Stomach (tissue), 9 donors: ENCODE data around the gene MAOA. TPM values are rescaled to one million over a fixed set of nuclear protein-coding genes. Genes with fewer than 3 reads are reported as not detected.

ENCODE experiments used
- DNase-seq, 2 donors: peaks; one replicate each; pipeline versions ENCODE4 v3.0.0 to v3.0.0-alpha.2; 2013 to 2019
- H3K27ac ChIP-seq, 5 donors: fragments of 200-600 bp in 4 of 5; sonication (generic) in 4 of 5; one replicate each; pipeline ENCODE4 v1.5.1; 2013 to 2019; ENCODE audit warnings: mild to moderate bottlenecking in 1 of 5, moderate library complexity in 1 of 5
- H3K27me3 ChIP-seq, 3 donors: fragments of 200-600 bp; sonication (generic); one replicate each; pipeline ENCODE4 v1.5.1; 2017 to 2019; ENCODE audit warnings: mixed run types in 1 of 3
- H3K36me3 ChIP-seq, 4 donors: fragments of 200-600 bp; sonication (generic); 1 replicate in 3 of 4; 2 replicates in 1 of 4; pipeline ENCODE4 v1.5.1; 2016 to 2019
- H3K4me1 ChIP-seq, 4 donors: fragments of 200-600 bp; sonication (generic); one replicate each; pipeline ENCODE4 v1.5.1; 2016 to 2019
- H3K4me3 ChIP-seq, 4 donors: fragments of 200-600 bp; sonication (generic) in 3 of 4; one replicate each; pipeline ENCODE4 v1.5.1; 2016 to 2019; ENCODE audit warnings: mild to moderate bottlenecking in 1 of 4
- H3K9me3 ChIP-seq, 4 donors: fragments of 200-600 bp; sonication (generic); one replicate each; pipeline ENCODE4 v1.5.1; 2016 to 2019
- EP300 ChIP-seq: sonication (generic); formaldehyde crosslinking; IDR thresholded peaks from one replicate; pipeline ENCODE4 v1.6.1; 2017; ENCODE audit warnings: antibody characterized with exemption
- POLR2A ChIP-seq, 4 donors: fragments of 450-650 bp; IDR thresholded peaks; one replicate each; pipeline ENCODE4 v1.6.1; 2016; ENCODE audit warnings: antibody characterized with exemption in 4 of 4, control low read depth in 2 of 4, mild to moderate bottlenecking in 1 of 4, moderate library complexity in 1 of 4
- POLR2AphosphoS5 ChIP-seq, 3 donors: sonication (generic); formaldehyde crosslinking; IDR thresholded peaks; one replicate each; pipeline ENCODE4 v1.6.1; 2016; ENCODE audit warnings: antibody characterized with exemption in 3 of 3
- WGBS, 5 donors: extraction: QIAGEN DNeasy Blood & Tissue Kit in 3 of 5; methylation state at CpG; one replicate each; pipeline versions ENCODE4 v1.1.5 to v1.1.7; 2013 to 2018; 5-methylcytosine and 5-hydroxymethylcytosine counted together
- intact Hi-C: fragments of 100-400 bp; cut with DNase I; formaldehyde crosslinking; loops from one replicate; pipeline ENCODE4 v1.15.1; 2023; ENCODE audit warnings: low total_unique reads
- polyA plus RNA-seq, 3 donors: library from polyadenylated mRNA; stranded (reverse); fragments of 200-250 nt; gene quantifications; one replicate each; pipeline ENCODE4 v1.2.3, GENCODE V29; 2013
- total RNA-seq, 5 donors: library from RNA; depleted of rRNA; stranded (reverse); fragments of >200 nt; gene quantifications; one replicate each; pipeline versions ENCODE4 v1.1.0 to v1.2.3, GENCODE V29; 2014 to 2016
- TF ChIP-seq, protein P1 (sequence below), 7 experiments: fragments of 450-650 bp in 4 of 7; fragments of 200-600 bp in 3 of 7; sonication (generic) in 3 of 7; IDR thresholded peaks; one replicate each; pipeline ENCODE4 v1.5.1; 2016 to 2019; ENCODE audit warnings: antibody characterized with exemption in 7 of 7, control low read depth in 2 of 7, mild to moderate bottlenecking in 1 of 7
- donor health status: healthy with polysubstance abuse.
- donor health status: Bipolar disorder and iron deficiency.
- donor health status: healthy.

The MAOA gene
- total and polyA plus RNA-seq, 8 donors: 47.0 to 157 (median 81.1) TPM

GRCh38 chrX:43627147-43627546 is 29.0 kb upstream of the MAOA start:
- Histone ChIP-seq H3K27me3 (no peaks in the 10 kb centered on the region), H3K4me3 (no peak overlapping the region), H3K4me1 (no peaks in the 10 kb centered on the region), H3K27ac (no peak overlapping the region), H3K36me3 (no peaks in the 10 kb centered on the region), H3K9me3 (no peaks in the 10 kb centered on the region)
- TF ChIP-seq POLR2AphosphoS5 (IDR thresholded peaks at IDR 0.05): no peak
- TF ChIP-seq, protein P1, sequence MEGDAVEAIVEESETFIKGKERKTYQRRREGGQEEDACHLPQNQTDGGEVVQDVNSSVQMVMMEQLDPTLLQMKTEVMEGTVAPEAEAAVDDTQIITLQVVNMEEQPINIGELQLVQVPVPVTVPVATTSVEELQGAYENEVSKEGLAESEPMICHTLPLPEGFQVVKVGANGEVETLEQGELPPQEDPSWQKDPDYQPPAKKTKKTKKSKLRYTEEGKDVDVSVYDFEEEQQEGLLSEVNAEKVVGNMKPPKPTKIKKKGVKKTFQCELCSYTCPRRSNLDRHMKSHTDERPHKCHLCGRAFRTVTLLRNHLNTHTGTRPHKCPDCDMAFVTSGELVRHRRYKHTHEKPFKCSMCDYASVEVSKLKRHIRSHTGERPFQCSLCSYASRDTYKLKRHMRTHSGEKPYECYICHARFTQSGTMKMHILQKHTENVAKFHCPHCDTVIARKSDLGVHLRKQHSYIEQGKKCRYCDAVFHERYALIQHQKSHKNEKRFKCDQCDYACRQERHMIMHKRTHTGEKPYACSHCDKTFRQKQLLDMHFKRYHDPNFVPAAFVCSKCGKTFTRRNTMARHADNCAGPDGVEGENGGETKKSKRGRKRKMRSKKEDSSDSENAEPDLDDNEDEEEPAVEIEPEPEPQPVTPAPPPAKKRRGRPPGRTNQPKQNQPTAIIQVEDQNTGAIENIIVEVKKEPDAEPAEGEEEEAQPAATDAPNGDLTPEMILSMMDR (IDR thresholded peaks at IDR 0.05): no peak
- TF ChIP-seq POLR2A (IDR thresholded peaks at IDR 0.05): no peak
- TF ChIP-seq EP300: no peak
- no peak for DNase-seq
- intact Hi-C loops: no loop called here

- H3K4me3 ChIP-seq: no peak overlapping the region
- DNase-seq: no peak
- no peaks in the 10 kb centered on the region for H3K36me3 ChIP-seq
- no peaks in the 10 kb centered on the region for H3K4me1 ChIP-seq
- intact Hi-C loops: no loop called here
- 0 to 52% (median 43%) methylated on average over 1 of the region's 1 CpG for WGBS, 5 donors
- H3K27me3 ChIP-seq: no peaks in the 10 kb centered on the region
- no peak overlapping the region for H3K27ac ChIP-seq
- no peaks in the 10 kb centered on the region for H3K9me3 ChIP-seq
- no peak for TF ChIP-seq POLR2AphosphoS5 (IDR thresholded peaks at IDR 0.05)
- no peak for TF ChIP-seq POLR2A (IDR thresholded peaks at IDR 0.05)
- TF ChIP-seq, protein P1 (IDR thresholded peaks at IDR 0.05): no peak
- TF ChIP-seq EP300: no peak
Measured at GRCh38 chrX:43627669-43628068, 28.4 kb upstream of the MAOA start.

GRCh38 chrX:43629229-43629628 is 26.9 kb upstream of the MAOA start:
- intact Hi-C loops: no loop called here
- Histone ChIP-seq H3K36me3 (no peaks in the 10 kb centered on the region), H3K4me1 (no peaks in the 10 kb centered on the region), H3K27me3 (no peaks in the 10 kb centered on the region), H3K4me3 (no peak overlapping the region), H3K9me3 (no peaks in the 10 kb centered on the region), H3K27ac (no peak overlapping the region)
- 19 to 44% (median 30%) methylated on average over 1 of the region's 1 CpG for WGBS, 5 donors
- DNase-seq: no peak
- TF ChIP-seq EP300: no peak
- no peak for TF ChIP-seq POLR2A (IDR thresholded peaks at IDR 0.05)
- TF ChIP-seq POLR2AphosphoS5 (IDR thresholded peaks at IDR 0.05): no peak
- TF ChIP-seq, protein P1 (IDR thresholded peaks at IDR 0.05): no peak

DNA sequence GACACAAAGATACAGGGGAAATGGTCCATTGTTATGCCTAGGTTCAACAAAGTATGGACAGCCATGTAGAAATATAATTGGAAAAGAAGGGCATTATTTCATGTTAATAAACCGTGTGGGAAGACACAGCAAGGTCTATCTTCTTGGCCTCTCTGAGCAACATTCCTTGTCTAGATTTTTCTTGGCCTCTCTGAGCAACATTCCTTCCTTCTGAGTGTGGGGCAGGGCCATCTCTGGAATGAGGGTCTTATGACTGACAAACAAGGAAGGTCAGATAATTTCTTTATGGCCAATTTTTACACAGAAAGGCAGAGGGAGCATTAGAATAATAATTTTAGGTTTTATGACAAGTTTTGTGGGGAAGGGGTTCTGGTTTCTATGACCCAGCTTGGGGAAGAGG is 24.3 kb upstream of the MAOA start:
- no peak for TF ChIP-seq POLR2A (IDR thresholded peaks at IDR 0.05)
- TF ChIP-seq EP300: no peak
- TF ChIP-seq, protein P1 (IDR thresholded peaks at IDR 0.05): no peak
- no peak for TF ChIP-seq POLR2AphosphoS5 (IDR thresholded peaks at IDR 0.05)
- 58 to 100% (median 84%) methylated on average over 1 of the region's 1 CpG for WGBS, 5 donors

More for the DNA sequence above, 24.3 kb upstream of the MAOA start:
- no peaks in the 10 kb centered on the region for H3K9me3 ChIP-seq
- H3K36me3 ChIP-seq: no peaks in the 10 kb centered on the region
- intact Hi-C loops: no loop called here
- no peak overlapping the region for H3K4me3 ChIP-seq
- H3K4me1 ChIP-seq: no peaks in the 10 kb centered on the region
- no peaks in the 10 kb centered on the region for H3K27me3 ChIP-seq
- H3K27ac ChIP-seq: no peak overlapping the region
- no peak for DNase-seq
